Measurements from ENCODE around the gene CHST7. TPM values are rescaled to one million over a fixed set of nuclear protein-coding genes. Genes with fewer than 3 reads are reported as not detected.
A peak's percentile ranks its signal among the peaks of the same experiment; 100 is the strongest.

The CHST7 gene
- total RNA-seq, 2 donors from 2014 or later: 6.0 to 7.3 TPM

GRCh38 chrX:46571423-46572339 is 1.9 kb upstream of the CHST7 start:
- no peak for DNase-seq (ENCODE audit: low spot score)
- intact Hi-C loops (cut with DNase I): loop anchor here in 1 of 2 donors (10.0 kb wide), 1 partner anchor 73 kb away; no protein-coding TSS in a partner anchor

GRCh38 chrX:46572340-46572936 is 1.1 kb upstream of the CHST7 start:
- DNase-seq (ENCODE audit: low spot score): no peak
- intact Hi-C loops (cut with DNase I): loop anchor here in 1 of 2 donors (10.0 kb wide), 1 partner anchor 72 kb away; no protein-coding TSS in a partner anchor

DNA sequence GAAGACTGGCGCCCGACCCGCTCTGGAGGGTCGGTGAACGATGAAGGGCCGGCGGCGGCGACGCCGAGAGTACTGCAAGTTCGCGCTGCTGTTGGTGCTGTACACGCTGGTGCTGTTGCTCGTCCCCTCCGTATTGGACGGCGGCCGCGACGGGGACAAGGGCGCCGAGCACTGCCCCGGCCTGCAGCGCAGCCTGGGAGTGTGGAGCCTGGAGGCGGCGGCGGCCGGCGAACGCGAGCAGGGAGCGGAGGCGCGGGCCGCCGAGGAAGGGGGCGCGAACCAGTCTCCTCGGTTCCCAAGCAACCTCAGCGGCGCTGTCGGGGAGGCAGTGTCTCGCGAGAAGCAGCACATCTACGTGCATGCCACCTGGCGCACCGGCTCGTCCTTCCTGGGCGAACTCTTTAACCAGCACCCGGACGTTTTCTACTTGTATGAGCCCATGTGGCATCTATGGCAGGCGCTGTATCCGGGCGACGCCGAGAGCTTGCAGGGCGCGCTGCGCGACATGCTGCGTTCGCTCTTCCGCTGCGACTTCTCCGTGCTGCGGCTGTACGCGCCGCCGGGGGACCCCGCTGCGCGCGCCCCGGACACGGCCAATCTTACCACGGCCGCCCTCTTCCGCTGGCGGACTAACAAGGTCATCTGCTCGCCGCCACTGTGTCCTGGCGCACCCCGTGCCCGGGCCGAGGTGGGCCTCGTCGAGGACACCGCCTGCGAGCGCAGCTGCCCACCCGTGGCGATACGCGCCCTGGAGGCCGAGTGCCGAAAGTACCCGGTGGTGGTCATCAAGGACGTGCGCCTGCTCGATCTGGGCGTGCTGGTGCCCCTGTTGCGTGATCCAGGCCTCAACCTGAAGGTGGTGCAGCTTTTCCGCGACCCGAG is 568 bp downstream of the CHST7 start:
- peak; percentile 88 for DNase-seq (ENCODE audit: low spot score)
- intact Hi-C loops (cut with DNase I): loop anchor here in 1 of 2 donors (10.0 kb wide), 1 partner anchor 71 kb away; no protein-coding TSS in a partner anchor

DNA sequence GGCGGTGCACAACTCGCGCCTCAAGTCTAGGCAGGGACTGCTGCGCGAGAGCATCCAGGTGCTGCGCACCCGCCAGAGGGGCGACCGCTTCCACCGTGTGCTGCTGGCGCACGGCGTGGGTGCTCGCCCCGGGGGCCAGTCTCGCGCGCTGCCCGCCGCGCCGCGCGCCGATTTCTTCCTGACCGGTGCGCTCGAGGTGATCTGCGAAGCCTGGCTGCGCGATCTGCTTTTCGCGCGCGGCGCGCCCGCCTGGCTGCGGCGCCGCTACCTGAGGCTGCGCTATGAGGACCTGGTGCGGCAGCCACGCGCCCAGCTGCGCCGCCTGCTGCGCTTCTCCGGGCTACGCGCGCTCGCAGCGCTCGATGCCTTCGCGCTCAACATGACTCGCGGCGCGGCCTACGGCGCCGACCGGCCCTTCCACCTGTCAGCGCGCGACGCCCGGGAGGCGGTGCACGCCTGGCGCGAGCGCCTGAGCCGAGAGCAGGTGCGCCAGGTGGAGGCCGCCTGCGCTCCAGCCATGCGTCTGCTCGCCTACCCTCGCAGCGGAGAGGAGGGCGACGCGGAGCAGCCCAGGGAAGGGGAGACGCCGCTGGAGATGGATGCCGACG is 1.3 kb downstream of the CHST7 start:
- DNase-seq (ENCODE audit: low spot score): no peak
- intact Hi-C loops (cut with DNase I): loop anchor here in 1 of 2 donors (10.0 kb wide), 1 partner anchor 70 kb away; no protein-coding TSS in a partner anchor

DNA sequence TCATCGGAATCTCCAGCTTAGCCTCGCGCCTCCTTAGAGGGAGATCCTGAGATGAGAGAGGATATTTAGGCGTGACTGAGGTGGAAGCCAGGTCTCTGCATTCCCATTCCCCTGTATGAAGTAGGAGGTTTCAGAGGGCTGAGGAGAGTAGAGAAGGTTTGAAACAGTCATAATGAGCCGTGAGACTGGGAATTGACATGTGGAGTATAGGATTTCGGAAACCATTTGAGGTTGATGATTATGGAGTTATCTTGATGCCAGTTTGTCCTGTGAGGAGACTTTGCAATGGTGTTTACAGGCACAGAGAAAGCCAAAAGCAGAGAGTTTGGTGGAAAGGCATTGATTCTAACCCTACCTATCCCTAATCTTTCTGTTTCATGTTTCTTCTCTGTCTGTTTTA is 2.0 kb downstream of the CHST7 start:
- intact Hi-C loops (cut with DNase I): loop anchor here in 1 of 2 donors (10.0 kb wide), 1 partner anchor 69 kb away; no protein-coding TSS in a partner anchor
- DNase-seq (ENCODE audit: low spot score): no peak

GRCh38 chrX:46575991-46576392 is 2.4 kb downstream of the CHST7 start:
- no peak for DNase-seq (ENCODE audit: low spot score)
- intact Hi-C loops (cut with DNase I): loop anchor here in 1 of 2 donors (10.0 kb wide), 1 partner anchor 69 kb away; no protein-coding TSS in a partner anchor

DNA sequence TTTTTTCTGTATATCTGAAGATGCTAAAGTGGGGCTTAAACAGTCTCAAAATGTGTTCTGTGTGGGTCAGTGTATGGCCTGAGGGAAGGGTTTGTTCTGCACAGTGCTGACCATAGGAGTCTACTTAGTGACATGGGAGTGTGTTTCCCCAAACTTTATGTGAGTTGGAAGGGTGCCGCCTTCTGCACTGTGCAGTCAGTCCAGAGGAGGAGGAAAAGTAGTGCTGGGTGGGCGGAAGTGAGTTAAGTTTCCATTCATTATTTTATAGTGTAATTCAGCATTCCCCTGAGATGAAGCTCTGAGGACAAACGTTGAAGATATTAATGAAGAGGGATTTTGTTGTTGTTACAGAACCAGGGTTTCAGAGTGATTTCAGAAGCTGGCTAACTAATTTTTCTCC is 2.9 kb downstream of the CHST7 start:
- intact Hi-C loops (cut with DNase I): loop anchor here in 1 of 2 donors (10.0 kb wide), 1 partner anchor 68 kb away; no protein-coding TSS in a partner anchor
- DNase-seq (ENCODE audit: low spot score): no peak

DNA sequence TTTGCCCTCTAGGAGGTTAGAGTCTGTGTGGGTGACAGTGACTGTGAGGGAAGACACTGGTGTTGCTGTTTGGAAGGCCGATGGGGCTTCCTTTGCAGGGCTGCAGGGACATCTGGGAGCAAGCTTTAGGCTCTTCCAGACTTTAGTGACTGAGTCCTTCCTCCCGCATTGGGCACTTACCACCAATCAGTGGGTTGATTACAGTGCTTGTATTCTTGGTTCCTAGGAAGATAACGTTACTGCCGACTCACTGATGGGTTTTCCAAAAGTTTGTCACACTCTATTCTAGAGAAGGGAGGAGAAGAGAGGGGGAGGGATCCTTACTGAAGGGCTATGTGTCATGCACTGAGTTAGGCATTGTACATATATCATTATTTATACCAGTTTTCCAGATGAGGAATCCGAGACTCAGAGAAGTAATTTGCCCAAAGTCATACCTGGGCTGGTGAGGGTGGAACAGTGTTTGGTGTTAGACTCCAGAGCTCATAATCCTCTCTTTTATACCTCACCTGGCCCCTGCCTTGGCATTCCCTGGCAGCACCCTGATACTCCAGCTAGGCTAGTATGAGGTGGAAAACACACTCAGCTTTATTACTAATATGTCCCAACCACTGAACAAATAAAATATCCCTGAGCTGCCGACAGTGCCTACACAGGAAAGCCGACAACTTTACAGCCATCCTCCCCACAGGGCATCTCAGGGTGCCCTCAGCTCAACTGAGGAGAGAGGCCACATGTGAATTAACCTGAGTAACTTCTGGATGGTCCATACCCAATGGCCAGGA is 3.8 kb downstream of the CHST7 start:
- DNase-seq (ENCODE audit: low spot score): no peak
- intact Hi-C loops (cut with DNase I): loop anchor here in 1 of 2 donors (10.0 kb wide), 1 partner anchor 67 kb away; no protein-coding TSS in a partner anchor

GRCh38 chrX:46579250-46579649 is 5.7 kb downstream of the CHST7 start:
- intact Hi-C loops (cut with DNase I): loop anchor here in 1 of 2 donors (10.0 kb wide), 1 partner anchor 66 kb away; no protein-coding TSS in a partner anchor
- no peak for DNase-seq (ENCODE audit: low spot score)

DNA sequence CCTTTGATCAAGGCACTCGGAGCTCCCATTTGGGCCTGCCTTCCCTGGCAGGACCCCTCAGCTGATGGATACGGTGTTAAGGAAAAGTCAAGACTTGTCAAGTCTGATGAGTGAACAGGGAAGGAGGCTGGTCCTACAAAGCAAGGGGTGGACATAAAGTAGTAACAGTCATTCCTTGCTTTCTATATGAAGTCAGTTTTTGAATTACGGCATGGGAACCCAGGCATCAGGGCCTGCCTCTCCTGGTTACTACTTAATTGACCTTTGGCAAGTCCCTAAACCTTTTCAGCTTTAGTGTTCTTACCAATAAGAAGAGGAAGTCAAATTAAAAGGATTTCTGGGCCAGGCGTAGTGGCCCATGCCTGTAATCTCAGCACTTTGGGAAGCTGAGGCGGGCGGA is 7.0 kb downstream of the CHST7 start:
- intact Hi-C loops (cut with DNase I): no loop called here
- no peak for DNase-seq (ENCODE audit: low spot score)

- no peak for DNase-seq (ENCODE audit: low spot score)
- intact Hi-C loops (cut with DNase I): no loop called here
Observed at GRCh38 chrX:46582325-46582724, 8.8 kb downstream of the CHST7 start.

GRCh38 chrX:46582966-46583365 is 9.4 kb downstream of the CHST7 start:
- DNase-seq (ENCODE audit: low spot score): no peak
- intact Hi-C loops (cut with DNase I): no loop called here

- no peak for DNase-seq (ENCODE audit: low spot score)
- intact Hi-C loops (cut with DNase I): no loop called here
Observed at GRCh38 chrX:46584736-46585135, 11.2 kb downstream of the CHST7 start.

DNA sequence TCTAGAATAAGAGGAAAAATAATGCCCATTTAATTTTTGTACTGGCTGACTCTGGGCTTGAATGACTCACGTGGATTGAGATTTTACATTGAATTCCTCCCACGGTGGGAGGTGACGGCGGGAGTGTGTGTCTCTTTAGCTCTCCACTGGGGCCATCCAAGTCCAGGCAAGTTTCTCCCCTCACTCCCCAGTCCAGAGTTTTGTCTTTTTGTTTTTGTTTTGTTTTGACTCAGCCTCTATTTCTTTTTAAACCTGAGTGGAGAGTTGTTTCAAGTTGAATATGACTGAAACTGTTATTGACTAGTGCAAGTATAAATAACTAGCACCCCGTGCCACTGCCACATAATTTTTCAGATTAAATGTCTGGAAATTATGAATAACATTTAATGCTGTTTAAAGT is 13.6 kb downstream of the CHST7 start:
- no peak for DNase-seq (ENCODE audit: low spot score)
- intact Hi-C loops (cut with DNase I): no loop called here

GRCh38 chrX:46587753-46588171 is 14.2 kb downstream of the CHST7 start:
- DNase-seq (ENCODE audit: low spot score): no peak
- intact Hi-C loops (cut with DNase I): no loop called here

- peak; percentile 82 for DNase-seq (ENCODE audit: low spot score)
- intact Hi-C loops (cut with DNase I): no loop called here
Observed at GRCh38 chrX:46588263-46588662, 14.7 kb downstream of the CHST7 start.

DNA sequence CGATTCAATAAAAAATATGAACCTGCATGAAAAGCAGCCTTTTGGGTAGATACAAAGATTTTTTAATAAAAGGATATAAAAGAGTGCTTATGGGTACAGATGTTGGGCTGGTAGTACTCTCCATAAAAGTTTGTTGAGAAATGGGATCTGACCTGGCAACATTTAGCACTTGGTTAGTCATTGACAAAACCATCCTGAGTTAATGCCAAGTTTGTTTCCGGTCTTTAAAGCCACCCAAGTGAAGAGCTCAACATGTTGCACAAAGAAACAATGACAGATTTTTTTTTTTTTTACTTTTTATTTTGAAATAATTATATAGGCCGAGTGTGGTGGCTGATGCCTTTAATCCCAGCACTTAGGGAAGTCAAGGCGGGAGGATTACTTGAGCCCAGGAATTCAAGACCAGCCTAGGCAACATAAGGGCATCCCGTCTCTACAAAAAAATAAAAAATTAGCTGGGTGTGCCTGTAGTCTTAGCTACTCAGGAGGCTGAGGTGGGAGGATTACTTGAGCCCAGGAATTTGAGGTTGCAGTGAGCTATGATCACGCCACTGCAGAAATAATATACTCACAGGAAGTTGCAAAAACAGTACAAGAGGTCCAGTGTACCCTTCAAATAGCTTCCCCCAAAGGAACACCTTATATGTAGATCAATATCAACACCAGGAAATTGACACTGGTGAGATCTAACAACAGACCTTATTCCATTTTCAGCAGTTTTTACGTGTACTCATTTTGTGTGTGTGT is 16.6 kb downstream of the CHST7 start:
- no peak for DNase-seq (ENCODE audit: low spot score)
- intact Hi-C loops (cut with DNase I): no loop called here

Data from posterior vena cava (tissue), 2 donors.